HepG2 (cell line): Measurements from ENCODE around the gene ZNF365. TPM values are rescaled to one million over a fixed set of nuclear protein-coding genes. Genes with fewer than 3 reads are reported as not detected.

Experiments used
- ATAC-seq: fragments of 200-7000 bp; cut with Tn5 transposase; 3 replicates; pipeline ENCODE4 v1.9.1; 2020; ENCODE audit warnings: mild to moderate bottlenecking, moderate library complexity
- BruUV-seq: library from RNA; stranded (reverse); fragments of 400-500 nt; replicated peaks from 2 replicates; lab custom pipeline; 2021; lab: Mats Ljungman, UMichigan
- CTCF ChIA-PET: fragments of 300-600 bp; formaldehyde crosslinking; extraction: SDS; loops from one replicate; lab custom pipeline; 2021; ENCODE audit warnings: low total read pairs, inconsistent platforms, low intra/inter-chr PET ratio; lab: Yijun Ruan, JAX
- POLR2A ChIA-PET: fragments of 350-600 bp; sonication (Branson Sonifier 250); formaldehyde crosslinking; loops from one replicate; lab custom pipeline; 2020; ENCODE audit warnings: antibody characterized with exemption, inconsistent platforms; lab: Yijun Ruan, JAX
- DNase-seq: peaks from one replicate; pipeline ENCODE4 v3.0.0-alpha.2; 2015; ENCODE audit warnings: low spot score
- FAIRE-seq: peaks from 3 replicates; lab custom pipeline; 2011; peaks lifted over from hg19 to GRCh38; lab: Jason Lieb, UNC
- H2AFZ ChIP-seq: one replicate; pipeline ENCODE4 v1.6.1; 2011; ENCODE audit warnings: low read length, inconsistent platforms
- H3K27ac ChIP-seq: fragments of 300-600 bp; 3 replicates; pipeline ENCODE4 v1.8.0; 2011; ENCODE audit warnings: mixed run types, mild to moderate bottlenecking, mixed read lengths, low read length, inconsistent platforms; ENCODE audit not compliant: insufficient read depth; ENCODE audit errors: extremely low read length
- H3K27me3 ChIP-seq, 2 experiments: fragments of 200-600 bp in 1 of 2; 2 replicates in 1 of 2; 3 replicates in 1 of 2; pipeline versions ENCODE4 v1.6.0 to v1.8.0; 2011; ENCODE audit warnings: low read length in 2 of 2, mild to moderate bottlenecking in 2 of 2, moderate library complexity in 2 of 2, inconsistent platforms in 1 of 2; ENCODE audit not compliant: insufficient read depth in 2 of 2, control insufficient read depth in 1 of 2
- H3K36me3 ChIP-seq, 2 experiments: fragments of 200-600 bp in 1 of 2; replicated peaks in 1 of 2; 2 replicates in 1 of 2; 3 replicates in 1 of 2; pipeline versions ENCODE4 v1.5.1 to v1.8.0; 2011; ENCODE audit warnings: low read length in 2 of 2, inconsistent platforms in 1 of 2; ENCODE audit not compliant: insufficient read depth in 2 of 2, control insufficient read depth in 1 of 2
- H3K4me1 ChIP-seq: 2 replicates; pipeline ENCODE4 v1.5.1; 2012; ENCODE audit warnings: low read length, inconsistent platforms; ENCODE audit not compliant: insufficient read depth
- H3K4me2 ChIP-seq: 2 replicates; pipeline ENCODE4 v1.6.0; 2011; ENCODE audit warnings: low read depth, low read length, inconsistent platforms
- H3K4me3 ChIP-seq, 3 experiments: fragments of 200-600 bp in 1 of 3; sonication (generic), shearing (Covaris generic) in 1 of 3; replicated peaks in 1 of 3; 2 replicates each; pipeline ENCODE4 v1.5.1; 2011 to 2016; ENCODE audit warnings: low read length in 3 of 3, inconsistent platforms in 2 of 3, low read depth in 2 of 3, mild to moderate bottlenecking in 2 of 3, control low read depth in 1 of 3, mixed read lengths in 1 of 3; ENCODE audit not compliant: insufficient read depth in 1 of 3
- H3K79me2 ChIP-seq: one replicate; pipeline ENCODE4 v1.6.1; 2011; ENCODE audit warnings: low read length, inconsistent platforms; ENCODE audit not compliant: insufficient read depth
- H3K9ac ChIP-seq: 2 replicates; pipeline ENCODE4 v1.6.0; 2011; ENCODE audit warnings: mild to moderate bottlenecking, low read depth, low read length, inconsistent platforms; ENCODE audit not compliant: insufficient read depth
- H3K9me3 ChIP-seq: 2 replicates; pipeline ENCODE4 v1.5.1; 2012; ENCODE audit warnings: mild to moderate bottlenecking, low read length
- H4K20me1 ChIP-seq: 2 replicates; pipeline ENCODE4 v1.6.0; 2011; ENCODE audit warnings: inconsistent platforms, mild to moderate bottlenecking, low read length, moderate library complexity; ENCODE audit not compliant: insufficient read depth
- DNMT3B ChIP-seq: conservative IDR thresholded peaks from 2 replicates; pipeline ENCODE4 v1.6.1; 2016; ENCODE audit warnings: missing biosample characterization, control low read depth
- DR1 ChIP-seq: sonication (generic); formaldehyde crosslinking; IDR thresholded peaks from 2 replicates; pipeline ENCODE4 v1.8.0; 2021; ENCODE audit warnings: mild to moderate bottlenecking, missing genetic modification reagents, inconsistent platforms
- EHMT2 ChIP-seq: fragments of 200-600 bp; sonication (generic); IDR thresholded peaks from 2 replicates; pipeline ENCODE4 v1.7.0; 2017; ENCODE audit warnings: antibody characterized with exemption, low read depth, low read length, borderline replicate concordance
- ELF3 ChIP-seq: IDR thresholded peaks from 2 replicates; pipeline ENCODE4 v1.6.1; 2016; ENCODE audit warnings: missing genetic modification reagents, missing compliant biosample characterization
- HMG20A ChIP-seq: IDR thresholded peaks from 2 replicates; pipeline ENCODE4 v1.6.1; 2016; ENCODE audit warnings: borderline replicate concordance
- HNRNPK ChIP-seq: fragments of 200-400 bp; formaldehyde crosslinking; IDR thresholded peaks from 2 replicates; pipeline ENCODE4 v1.6.1; 2018; ENCODE audit warnings: low read length, low read depth, moderate library complexity, mild to moderate bottlenecking; ENCODE audit not compliant: poor library complexity, severe bottlenecking
- MEF2D ChIP-seq: sonication (generic); formaldehyde crosslinking; IDR thresholded peaks from 2 replicates; pipeline ENCODE4 v1.5.1; 2020; ENCODE audit warnings: mild to moderate bottlenecking, missing genetic modification reagents
- MXD4 ChIP-seq: IDR thresholded peaks from 2 replicates; pipeline ENCODE4 v1.6.1; 2016; ENCODE audit warnings: mild to moderate bottlenecking, missing biosample characterization, missing genetic modification reagents
- PLRG1 ChIP-seq: fragments of 450-650 bp; conservative IDR thresholded peaks from 2 replicates; pipeline ENCODE4 v1.6.1; 2016
- RAD51 ChIP-seq: fragments of 450-650 bp; IDR thresholded peaks from 2 replicates; pipeline ENCODE4 v1.6.1; 2016; ENCODE audit warnings: borderline replicate concordance
- SNAI1 ChIP-seq: sonication (generic); formaldehyde crosslinking; IDR thresholded peaks from 2 replicates; pipeline ENCODE4 v1.5.0; 2020; ENCODE audit warnings: mild to moderate bottlenecking, missing genetic modification reagents, borderline replicate concordance
- SP4 ChIP-seq: sonication (generic); formaldehyde crosslinking; IDR thresholded peaks from 2 replicates; pipeline ENCODE4 v1.8.1; 2023; ENCODE audit warnings: mild to moderate bottlenecking, missing genetic modification reagents
- TAF1 ChIP-seq: sonication (generic); formaldehyde crosslinking; IDR thresholded peaks from 2 replicates; pipeline ENCODE4 v1.4.0; 2020; ENCODE audit warnings: missing genetic modification reagents
- ZNF337 ChIP-seq: sonication (generic); formaldehyde crosslinking; IDR thresholded peaks from 2 replicates; pipeline ENCODE4 v1.5.1; 2020; ENCODE audit warnings: missing genetic modification reagents, low read depth, mild to moderate bottlenecking, borderline replicate concordance
- ZZZ3 ChIP-seq: sonication (generic); formaldehyde crosslinking; IDR thresholded peaks from 2 replicates; pipeline ENCODE4 v1.4.0; 2020; ENCODE audit warnings: missing genetic modification reagents, mild to moderate bottlenecking, borderline replicate concordance
- in situ Hi-C: cut with HindIII; loops from 2 replicates; pipeline ENCODE4 v1.10.0; 2017; ENCODE audit warnings: low pct_unique_long_range_greater_than_20kb; ENCODE audit not compliant: extremely low pct_ligation_motif_present
- intact Hi-C: fragments of 100-400 bp; cut with micrococcal nuclease; formaldehyde crosslinking; loops from one replicate; pipeline ENCODE4 v1.10.0; 2022; ENCODE audit not compliant: unreplicated experiment
- polyA plus RNA-seq, 8 experiments: library from polyadenylated mRNA; depleted of rRNA in 3 of 8; stranded (reverse) in 7 of 8; unstranded in 1 of 8; fragments of >200 nt; fragmentation: Illumina TruSeq in 4 of 8; extraction: Trizol in 4 of 8; gene quantifications; 2 replicates each; pipeline versions ENCODE4 v1.2.1 to v1.2.3, GENCODE V29; 2011 to 2016; ENCODE audit warnings: low read depth in 4 of 8, missing spikeins in 1 of 8, mixed read lengths in 1 of 8; ENCODE audit not compliant: insufficient read depth in 1 of 8
- total RNA-seq, 5 experiments: library from RNA; depleted of rRNA; stranded (reverse); fragments of >200 nt; fragmentation: Illumina TruSeq; extraction: Trizol; gene quantifications; 2 replicates each; pipeline ENCODE4 v1.2.3, GENCODE V29; 2016; ENCODE audit warnings: low read depth in 1 of 5
- TF ChIP-seq, protein P1 (sequence below): sonication (generic); formaldehyde crosslinking; IDR thresholded peaks from 2 replicates; pipeline ENCODE4 v1.4.0; 2020; ENCODE audit warnings: mild to moderate bottlenecking, missing genetic modification reagents
- TF ChIP-seq, protein P2 (sequence below): IDR thresholded peaks from 2 replicates; pipeline ENCODE4 v1.6.1; 2016; ENCODE audit warnings: missing genetic modification reagents, missing compliant biosample characterization
- TF ChIP-seq, protein P3 (sequence below): IDR thresholded peaks from 2 replicates; pipeline ENCODE4 v1.6.1; 2016; ENCODE audit warnings: control low read depth

ZNF365 gene
- total and polyA plus RNA-seq, 2 of the 13 experiments (the other 11 are each of a cell fraction or from before 2014, with no cell fraction given), result not detected

DNA sequence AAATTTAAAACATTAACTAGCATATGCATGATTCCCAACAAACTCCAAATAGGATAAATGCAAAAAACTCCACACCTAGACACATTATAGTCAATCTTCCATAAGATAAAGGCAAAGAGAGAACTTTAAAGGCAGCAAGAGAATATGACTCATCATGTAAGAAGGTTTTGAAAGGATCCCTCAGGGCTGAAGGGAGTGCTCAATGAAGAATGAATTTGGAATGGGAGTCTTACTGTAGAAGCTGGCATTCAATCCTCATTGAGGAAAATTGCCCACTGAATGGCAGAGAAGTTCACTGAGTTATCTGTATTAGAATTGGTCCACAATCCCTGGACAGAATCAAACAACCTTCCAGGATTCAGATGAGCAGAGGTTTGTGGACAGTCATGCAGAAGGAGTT lies 26.1 kb upstream of the ZNF365 start:
- ATAC-seq (no peak), FAIRE-seq (no peak), DNase-seq (no peak)
- H3K27me3 ChIP-seq, result no peaks in the 10 kb centered on the region
- in situ Hi-C loops, result no loop called here
- no peak overlapping the region for H3K4me2 ChIP-seq
- H3K4me3 ChIP-seq, result no peak overlapping the region
- H2AFZ ChIP-seq, result no peak overlapping the region
- H3K36me3 ChIP-seq, result no peaks in the 10 kb centered on the region
- H3K4me1 ChIP-seq, result no peaks in the 10 kb centered on the region
- no peak overlapping the region for H3K27ac ChIP-seq
- CTCF ChIA-PET, result no interaction called here
- peaks cover 19% of the 10 kb centered on the region for H3K9me3 ChIP-seq
- no peaks in the 10 kb centered on the region for H4K20me1 ChIP-seq
- TF ChIP-seq ELF3 (CRISPR knock-in tag) (no peak), ZNF337 (CRISPR knock-in tag) (no peak), TAF1 (CRISPR knock-in tag) (no peak), SNAI1 (CRISPR knock-in tag) (no peak), RAD51 (no peak), MEF2D (CRISPR knock-in tag) (no peak), SP4 (no peak), MXD4 (no peak), ZZZ3 (CRISPR knock-in tag) (no peak), EHMT2 (no peak), HNRNPK (no peak), PLRG1 (no peak), DR1 (CRISPR knock-in tag) (no peak), DNMT3B (CRISPR knock-in tag) (no peak), HMG20A (CRISPR knock-in tag) (no peak)
- TF ChIP-seq, protein P1, sequence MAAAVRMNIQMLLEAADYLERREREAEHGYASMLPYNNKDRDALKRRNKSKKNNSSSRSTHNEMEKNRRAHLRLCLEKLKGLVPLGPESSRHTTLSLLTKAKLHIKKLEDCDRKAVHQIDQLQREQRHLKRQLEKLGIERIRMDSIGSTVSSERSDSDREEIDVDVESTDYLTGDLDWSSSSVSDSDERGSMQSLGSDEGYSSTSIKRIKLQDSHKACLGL (CRISPR knock-in tag), result no peak
- TF ChIP-seq, protein P2, sequence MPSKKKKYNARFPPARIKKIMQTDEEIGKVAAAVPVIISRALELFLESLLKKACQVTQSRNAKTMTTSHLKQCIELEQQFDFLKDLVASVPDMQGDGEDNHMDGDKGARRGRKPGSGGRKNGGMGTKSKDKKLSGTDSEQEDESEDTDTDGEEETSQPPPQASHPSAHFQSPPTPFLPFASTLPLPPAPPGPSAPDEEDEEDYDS (CRISPR knock-in tag), result no peak
- TF ChIP-seq, protein P3, sequence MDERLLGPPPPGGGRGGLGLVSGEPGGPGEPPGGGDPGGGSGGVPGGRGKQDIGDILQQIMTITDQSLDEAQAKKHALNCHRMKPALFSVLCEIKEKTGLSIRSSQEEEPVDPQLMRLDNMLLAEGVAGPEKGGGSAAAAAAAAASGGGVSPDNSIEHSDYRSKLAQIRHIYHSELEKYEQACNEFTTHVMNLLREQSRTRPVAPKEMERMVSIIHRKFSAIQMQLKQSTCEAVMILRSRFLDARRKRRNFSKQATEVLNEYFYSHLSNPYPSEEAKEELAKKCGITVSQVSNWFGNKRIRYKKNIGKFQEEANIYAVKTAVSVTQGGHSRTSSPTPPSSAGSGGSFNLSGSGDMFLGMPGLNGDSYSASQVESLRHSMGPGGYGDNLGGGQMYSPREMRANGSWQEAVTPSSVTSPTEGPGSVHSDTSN (CRISPR knock-in tag), result no peak
- TF ChIP-seq, all 625 proteins: peak for 0
- Histone ChIP-seq H3K9ac (no peak overlapping the region), H3K79me2 (no peaks in the 10 kb centered on the region)
- intact Hi-C loops, result no loop called here
- no TSS peak for BruUV-seq
- POLR2A ChIA-PET, result no interaction called here
